Ovary (tissue), 3 donors: ENCODE measurements around the gene TMEM213.

Experiments
- CTCF ChIP-seq, 3 donors: fragments of 450-650 bp in 2 of 3; fragments of 200-600 bp in 1 of 3; IDR thresholded peaks; one replicate each; pipeline versions ENCODE4 v1.5.1 to v1.8.0; 2016 to 2022; ENCODE audit warnings: antibody characterized with exemption in 3 of 3, mild to moderate bottlenecking in 1 of 3
- POLR2A ChIP-seq: fragments of 450-650 bp; IDR thresholded peaks from one replicate; pipeline ENCODE4 v1.6.1; 2017; ENCODE audit warnings: antibody characterized with exemption, mild to moderate bottlenecking, moderate library complexity
- donor health status: DM: no; HTN: no; CAD: no.

GRCh38 chr7:138756591-138757242 lies 41.1 kb upstream of the TMEM213 start:
- TF ChIP-seq CTCF (IDR thresholded peaks at IDR 0.05) (no peak), POLR2A (no peak)
